Putamen (tissue), 1 donor: ENCODE measurements around the gene LILRA2.
"Not testable (repeated sequence)": the region's sequence is repeated elsewhere in the genome, so short reads cannot be mapped to it uniquely, and the experiment has no call there.

Experiments used
- DNase-seq: peaks from one replicate; pipeline ENCODE4 v3.0.0-alpha.2; 2016; ENCODE audit warnings: low spot score

Gene LILRA2

DNA sequence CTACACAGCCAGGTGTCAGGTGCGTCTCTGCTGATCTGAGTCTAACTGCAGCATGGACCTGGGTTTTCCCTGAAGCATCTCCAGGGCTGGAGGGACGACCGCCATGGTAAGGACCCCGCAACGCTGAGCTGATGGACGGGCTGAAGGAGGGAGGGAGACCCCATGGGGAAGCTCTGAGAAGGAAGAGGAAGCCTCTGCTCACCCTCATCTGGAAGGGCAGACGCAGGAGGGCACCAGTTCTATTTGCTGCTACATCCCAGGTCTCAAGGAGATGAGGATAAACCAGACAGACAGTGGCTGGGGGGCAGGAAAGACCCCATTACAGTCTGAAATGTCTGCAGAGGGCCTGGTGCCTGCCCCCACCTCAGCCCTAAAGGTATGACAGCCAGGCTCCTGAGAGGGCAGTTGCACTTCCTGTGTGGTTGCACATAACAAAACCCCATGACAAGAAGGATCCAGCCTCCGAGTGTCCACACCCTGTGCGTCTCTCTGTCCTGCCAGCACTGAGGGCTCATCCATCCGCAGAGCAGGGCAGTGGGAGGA is at the start of gene LILRA2:
Gene LILRA2 (plus strand): TSS at position 461 of the 543 bp plus-strand sequence. CDS start 89 bp downstream, outside the sequence.
- no peak for DNase-seq

DNA sequence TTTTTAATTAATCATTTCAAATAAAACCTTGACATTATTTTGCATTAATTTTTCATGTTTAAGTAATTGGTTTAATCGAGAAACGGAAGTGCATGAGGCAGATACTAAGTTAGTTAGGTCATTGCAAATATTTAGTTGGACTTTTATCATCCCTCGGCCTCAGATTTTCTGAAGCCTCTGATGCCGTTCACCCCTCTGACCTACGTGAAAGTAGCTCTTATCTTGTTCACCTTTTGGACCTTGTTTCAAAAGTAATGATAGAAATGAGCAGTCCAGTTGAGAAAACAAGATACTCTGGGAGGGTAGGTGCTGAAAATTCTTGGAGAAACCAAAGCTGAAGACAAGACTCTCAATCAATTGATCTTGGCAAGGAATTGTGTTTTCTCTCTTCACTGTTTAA is 48.0 kb upstream of the LILRA2 start:
- DNase-seq, result no peak

DNA sequence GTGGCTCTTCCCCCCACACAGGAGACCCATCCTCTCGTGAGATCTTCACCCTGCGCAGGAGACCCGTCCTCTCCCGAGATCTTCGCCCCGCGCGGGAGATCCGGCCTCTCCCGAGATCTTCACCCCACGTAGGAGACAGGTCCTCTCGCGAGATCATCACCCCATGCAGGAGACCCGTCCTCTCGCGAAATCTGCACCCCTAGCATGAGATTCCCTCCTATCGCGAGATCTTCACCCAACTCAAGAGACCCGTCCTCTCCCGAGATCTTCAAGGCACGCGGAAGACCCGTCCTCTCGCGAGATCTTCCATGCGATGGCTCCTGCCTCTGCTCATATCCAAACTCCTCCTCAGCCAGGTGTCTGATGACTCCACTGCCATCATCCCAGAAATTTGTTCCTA is 46.6 kb upstream of the LILRA2 start:
- DNase-seq, result no peak

DNA sequence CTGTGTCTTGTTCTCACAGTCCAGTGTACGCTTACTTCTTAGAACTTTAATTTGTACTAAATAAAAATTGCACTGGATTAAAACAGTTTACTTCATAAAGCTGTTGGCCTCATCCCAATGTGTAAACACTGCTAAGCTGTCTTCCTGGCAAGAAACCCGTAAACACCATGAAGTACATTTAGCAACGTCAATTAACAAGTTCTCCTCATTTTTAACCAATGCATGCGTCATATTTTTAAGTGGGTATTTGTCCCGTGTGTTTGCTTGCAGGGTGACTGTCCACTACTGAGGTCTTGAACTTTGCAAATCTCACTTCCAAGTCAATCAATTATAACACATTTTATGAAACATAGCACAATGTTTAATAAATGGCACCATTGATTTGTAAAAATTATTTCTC is 42.7 kb upstream of the LILRA2 start:
- DNase-seq, result no peak

DNA sequence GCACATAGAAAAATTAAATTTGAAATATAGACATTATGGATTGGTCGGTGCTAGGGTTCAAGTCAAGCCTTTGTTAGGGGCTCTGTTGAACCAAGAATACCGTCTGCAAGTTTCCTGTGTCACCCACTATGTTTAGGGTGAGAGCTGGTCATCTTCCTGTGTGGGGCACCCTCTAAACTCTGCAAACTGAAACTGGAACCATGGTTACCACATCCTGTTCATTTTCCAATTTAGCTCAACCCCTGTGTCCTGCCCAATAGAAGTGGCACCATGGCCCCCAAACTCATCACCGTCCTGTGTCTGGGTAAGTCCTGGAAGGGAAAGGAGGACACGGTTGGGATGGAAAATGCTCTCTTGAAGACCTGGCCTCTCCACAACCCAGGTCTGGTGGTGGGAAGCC is 41.1 kb upstream of the LILRA2 start:
- peak; percentile 31 for DNase-seq

DNA sequence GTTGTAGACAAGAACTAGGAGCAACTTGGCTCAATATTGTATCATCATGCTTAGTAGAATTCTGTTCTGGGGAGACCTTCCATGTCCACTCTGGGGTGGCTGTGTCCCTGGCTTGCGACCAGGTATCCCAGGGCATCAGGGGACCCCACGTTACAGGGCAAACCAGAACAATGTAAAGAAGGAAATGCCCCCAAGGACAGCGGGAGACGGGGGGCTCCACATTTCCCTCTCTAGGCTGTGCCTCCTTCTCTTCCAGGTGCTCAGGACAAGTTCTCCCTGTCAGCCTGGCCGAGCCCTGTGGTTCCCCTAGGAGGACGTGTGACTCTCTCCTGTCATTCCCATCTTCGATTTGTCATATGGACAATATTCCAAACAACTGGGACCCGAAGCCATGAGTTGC is 40.1 kb upstream of the LILRA2 start:
- no peak for DNase-seq

DNA sequence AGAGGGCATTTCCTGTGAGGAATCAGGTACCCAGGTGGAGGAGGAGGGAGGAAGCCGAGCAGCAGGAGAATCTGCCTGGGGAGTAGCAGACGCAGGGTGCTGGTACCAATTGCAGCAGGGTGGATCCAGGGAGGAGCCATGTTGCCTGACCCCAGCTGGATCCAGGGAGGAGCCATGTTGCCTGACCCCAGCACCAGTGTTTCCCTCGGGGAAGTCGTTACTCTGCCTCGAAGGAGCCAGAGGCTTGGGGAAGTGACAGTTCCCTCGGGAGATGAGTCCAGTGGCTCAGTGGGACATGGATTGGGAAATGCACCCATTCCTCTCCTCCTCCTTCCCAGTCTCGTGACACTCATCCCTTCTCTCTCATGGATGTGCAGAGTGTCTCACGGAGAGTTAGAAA is 39.4 kb upstream of the LILRA2 start:
- no peak for DNase-seq

DNA sequence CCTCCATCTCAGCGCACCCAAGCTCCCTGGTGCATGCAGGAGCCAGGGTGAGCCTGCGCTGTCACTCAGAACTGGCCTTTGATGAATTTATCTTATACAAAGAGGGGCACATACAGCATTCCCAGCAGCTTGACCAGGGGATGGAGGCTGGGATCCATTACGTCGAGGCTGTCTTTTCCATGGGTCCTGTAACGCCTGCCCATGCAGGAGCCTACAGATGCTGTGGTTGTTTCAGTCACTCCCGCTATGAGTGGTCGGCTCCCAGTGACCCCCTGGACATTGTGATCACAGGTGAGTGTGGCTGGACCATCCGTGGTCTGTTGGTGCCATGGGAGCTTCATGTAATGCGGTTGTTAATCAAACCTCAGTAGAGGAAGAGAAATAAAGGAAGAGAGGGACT is 38.0 kb upstream of the LILRA2 start:
- no peak for DNase-seq

DNA sequence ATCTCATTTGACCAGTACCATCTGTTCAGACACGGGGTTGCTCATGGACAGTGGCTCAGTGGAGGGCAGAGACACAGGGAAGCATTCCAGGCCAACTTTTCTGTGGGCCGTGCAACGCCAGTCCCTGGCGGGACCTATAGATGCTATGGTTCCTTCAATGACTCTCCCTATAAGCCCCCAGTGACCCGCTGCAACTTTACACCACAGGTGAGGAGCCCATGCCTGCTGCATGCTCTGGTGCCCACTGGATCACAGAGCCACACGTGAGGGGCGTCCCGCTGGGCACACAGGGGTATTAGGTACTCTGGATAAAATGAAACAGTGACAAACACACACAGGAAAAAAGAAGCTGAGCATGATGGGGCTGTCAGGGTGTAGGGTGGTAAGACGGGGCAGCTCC is 36.6 kb upstream of the LILRA2 start:
- no peak for DNase-seq

DNA sequence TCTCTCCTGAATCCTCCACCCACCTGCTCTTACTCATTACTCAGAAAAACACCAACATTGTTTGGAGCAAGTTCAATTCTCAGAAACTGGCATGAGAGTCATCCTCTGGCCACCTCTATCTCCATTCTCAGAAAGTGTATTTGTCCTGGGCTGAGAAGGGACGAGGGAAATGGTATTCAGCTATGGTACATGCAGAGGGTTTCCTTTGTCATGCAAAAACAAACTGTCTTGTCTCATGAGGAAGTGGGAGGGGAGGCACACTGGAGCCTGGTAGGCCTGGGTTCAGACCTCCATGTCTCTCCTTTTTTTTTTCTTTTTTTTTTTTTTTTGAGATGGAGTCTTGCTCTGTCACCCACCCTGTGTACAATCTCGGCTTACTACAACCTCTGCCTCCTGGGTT is 31.9 kb upstream of the LILRA2 start:
- DNase-seq, result no peak

DNA sequence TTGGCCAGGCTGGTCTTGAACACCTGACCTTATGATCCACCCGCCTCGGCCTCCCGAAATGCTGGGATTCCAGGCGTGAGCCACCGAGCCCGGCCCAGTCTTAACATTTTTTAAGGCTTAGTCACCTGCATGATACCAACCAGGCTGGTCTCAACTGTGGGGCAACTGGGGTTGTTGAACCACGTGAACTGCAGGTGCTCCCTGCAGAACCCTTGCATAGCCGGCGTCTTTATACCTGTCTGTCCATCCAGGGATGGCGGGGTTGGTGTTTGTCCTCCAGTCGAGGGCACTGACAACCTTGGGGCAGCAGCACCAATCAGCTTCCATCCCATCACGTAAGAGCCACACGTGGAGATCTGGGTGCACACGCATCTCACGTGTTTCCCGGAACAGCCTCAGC is 24.8 kb upstream of the LILRA2 start:
- no peak for DNase-seq

DNA sequence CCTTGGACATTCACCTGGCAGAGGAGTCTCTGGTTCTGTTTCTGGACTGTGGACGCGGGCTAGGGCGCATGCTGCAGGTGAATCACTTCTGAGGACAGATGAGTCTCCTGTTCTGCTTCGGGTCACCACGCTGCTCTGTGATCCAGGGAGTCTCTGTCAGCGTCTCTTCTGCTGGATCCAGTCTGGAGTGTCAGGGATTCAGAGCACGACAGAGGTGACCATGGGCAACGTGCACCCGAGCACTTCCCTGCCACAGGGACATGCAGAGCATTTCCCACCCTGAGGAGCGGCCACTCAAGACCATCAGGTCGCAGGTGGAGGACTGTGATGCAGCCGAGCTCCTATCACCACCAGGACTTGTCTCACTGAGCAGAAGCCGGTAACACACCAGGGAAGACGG is 24.4 kb upstream of the LILRA2 start:
- DNase-seq, result no peak

DNA sequence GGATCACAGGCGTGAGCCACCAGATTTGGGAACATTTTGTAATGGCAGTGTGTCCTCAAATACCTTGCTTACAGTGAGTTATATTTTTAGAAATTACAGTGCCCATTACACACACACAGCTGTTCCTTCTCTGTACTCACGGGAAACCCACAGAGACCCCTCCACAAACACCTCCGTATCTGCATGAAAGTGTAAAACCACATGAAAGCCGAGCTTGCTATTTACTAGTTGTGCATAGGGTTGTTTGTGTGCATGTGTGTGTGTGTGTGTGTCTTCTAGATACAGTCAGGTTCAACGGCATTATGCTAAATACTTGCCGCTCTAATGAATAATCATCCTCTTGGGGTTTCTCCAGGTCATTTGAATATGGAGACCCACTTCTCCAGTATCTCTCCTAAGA is 22.3 kb upstream of the LILRA2 start:
- DNase-seq, result no peak

DNA sequence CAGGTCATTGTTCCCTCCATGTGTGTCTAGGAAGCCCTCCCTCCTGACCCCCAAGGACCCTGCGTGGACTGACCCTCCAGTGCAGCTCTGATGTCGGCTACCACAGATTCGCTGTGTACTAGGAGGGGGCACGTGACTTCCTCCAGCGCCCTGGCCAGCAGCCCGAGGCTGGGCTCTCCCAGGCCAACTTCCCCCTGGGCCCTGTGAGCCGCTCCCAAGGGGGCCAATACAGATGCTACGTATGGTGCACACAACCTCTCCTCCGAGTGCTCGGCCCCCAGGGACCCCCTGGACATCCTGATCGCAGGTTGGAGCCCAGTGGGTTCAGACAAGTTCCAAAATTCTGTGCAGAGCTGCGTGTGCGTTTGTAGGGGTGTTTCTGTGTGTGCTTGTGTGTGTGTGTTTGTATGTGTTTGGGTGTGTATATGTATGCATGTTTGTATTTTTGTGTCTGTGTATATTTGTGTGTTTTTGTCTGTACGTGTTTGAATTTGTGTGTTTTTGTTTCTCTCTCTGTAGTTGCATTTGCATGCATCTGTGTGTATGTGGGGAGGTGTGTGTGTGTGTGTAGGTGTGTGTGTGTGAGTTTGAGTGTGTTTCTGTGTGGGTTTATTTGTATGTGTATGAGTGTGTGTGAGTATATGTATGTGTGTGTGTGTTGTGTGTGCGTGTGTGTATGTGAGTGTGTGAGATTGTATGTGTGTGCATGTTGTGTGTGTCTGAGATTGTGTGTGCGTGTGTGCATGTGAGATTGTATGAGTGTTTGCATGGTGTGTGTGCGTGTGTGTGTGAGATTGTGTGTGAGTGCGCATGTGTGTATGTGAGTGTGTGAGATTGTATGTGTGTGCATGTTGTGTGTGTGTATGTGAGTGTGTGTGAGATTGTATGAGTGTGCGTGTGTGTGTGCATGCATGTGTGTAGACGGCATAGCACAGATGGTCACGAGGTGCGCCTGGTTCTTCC is 21.4 kb upstream of the LILRA2 start:
- no peak for DNase-seq

DNA sequence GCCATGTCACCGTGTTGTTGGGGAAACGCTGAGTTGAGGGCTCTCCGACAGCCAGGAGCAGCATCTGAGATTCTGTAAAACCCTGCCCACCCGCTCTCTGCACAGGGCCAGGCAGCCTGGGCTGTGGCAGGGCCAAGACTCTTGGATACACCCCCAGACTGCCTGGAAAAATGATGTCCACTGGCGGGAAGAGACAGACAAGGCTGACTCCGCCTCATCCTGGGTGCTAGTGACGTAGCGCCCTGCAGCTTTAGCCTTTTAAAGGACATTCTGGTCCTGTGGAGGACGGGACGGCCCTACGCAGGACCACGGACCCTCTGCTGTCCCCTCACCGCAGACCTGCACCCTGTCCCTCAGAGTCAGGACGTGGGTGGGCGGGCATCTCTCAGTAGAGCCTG is 20.7 kb upstream of the LILRA2 start:
- no peak for DNase-seq

DNA sequence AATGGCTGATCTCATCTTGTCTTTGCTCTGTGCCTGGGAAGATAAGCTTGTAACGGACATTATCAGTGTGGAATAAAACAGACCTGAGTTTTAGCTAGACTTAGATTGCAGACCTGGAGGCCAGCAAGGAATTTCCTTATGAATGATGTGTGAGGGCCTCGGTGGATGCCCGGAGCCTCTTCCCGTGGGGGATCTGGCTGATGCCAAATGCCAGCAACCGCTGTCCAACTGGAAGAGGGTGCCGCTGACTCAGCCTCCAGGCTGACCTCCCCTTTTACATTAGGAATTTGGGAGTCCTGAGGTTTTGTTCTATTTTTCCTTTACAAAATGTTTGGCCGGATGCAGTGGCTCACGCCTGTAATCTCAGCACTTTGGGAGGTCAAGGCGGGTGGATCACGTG is 19.6 kb upstream of the LILRA2 start:
- DNase-seq, result no peak

DNA sequence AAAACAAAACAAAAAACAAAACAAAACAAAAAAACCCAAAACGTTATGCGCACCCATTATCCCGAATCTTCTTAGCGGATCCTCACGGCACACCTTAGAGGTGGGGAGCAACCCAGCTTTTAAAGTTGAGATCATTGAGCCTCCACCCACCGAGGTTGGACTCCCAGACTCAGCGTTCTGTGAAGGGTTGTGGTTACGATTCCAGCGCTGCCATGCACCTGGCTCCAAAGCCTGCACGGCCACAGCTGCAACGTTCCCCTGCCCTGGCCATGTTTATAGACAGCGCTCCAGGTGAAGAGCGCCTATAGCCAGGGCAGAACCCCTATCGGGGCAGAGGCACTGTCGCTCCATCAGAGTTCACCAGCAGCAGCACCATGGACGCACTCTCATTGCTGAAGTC is 18.7 kb upstream of the LILRA2 start:
- no peak for DNase-seq

DNA sequence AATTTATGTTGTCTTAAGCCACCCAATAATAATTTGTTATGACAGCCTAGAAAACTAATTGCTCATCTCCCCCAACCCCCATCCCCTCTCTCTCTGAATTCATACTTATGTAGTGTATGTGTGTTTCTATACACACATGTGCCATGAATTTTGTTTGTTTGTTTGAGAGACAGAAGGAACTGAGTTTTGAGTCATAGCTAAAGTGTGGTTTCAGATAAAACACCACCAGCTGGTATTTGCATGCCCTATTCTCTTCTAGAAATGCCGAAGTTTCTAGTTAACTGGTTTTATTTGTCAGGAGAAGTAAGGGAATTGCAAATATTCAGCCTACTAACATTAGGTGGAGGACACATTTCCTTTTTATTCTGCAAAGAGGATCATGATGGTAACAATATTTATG is 17.4 kb upstream of the LILRA2 start:
- no peak for DNase-seq

DNA sequence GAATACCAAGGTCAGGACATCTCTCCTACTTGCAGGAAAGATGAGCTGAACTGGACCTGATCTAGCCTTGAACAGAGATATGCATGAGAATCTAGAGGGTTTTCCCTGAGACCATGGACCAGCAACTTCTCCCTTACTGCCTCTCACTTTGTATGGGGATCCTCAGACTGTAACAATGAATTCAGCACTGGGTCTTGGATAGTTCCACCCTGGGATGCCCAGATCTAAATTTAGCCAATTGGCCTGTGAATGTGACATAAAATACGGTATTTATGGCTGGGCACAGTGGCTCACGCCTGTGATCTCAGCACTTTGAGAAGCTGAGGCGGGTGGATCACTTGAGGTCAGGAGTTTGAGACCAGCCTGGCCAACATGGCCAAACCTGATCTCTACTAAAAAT is 15.3 kb upstream of the LILRA2 start:
- no peak for DNase-seq

DNA sequence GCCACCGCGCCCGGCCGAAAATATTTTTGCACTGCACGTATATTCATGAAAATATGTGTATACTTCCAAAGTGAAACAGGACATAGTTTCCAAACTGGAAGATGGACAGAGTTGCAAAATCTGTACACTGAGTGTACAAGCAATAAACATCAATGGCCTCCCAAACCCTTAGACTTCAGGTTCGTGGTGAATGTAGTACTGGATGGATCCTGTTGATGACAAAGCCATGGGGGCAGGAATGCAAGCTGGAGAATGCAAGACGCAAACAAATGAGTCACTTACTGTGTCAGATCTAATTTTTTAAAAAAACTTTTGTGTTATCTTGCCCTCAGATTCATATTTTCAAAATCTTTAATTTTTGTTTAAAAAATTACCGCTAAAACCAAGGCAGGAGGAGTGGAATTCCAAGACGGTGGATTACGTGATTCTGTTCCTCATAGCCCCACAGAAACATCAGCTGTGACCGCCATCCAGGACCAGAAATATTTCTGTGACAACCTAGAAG is 12.7 kb upstream of the LILRA2 start:
- DNase-seq, result no peak

DNA sequence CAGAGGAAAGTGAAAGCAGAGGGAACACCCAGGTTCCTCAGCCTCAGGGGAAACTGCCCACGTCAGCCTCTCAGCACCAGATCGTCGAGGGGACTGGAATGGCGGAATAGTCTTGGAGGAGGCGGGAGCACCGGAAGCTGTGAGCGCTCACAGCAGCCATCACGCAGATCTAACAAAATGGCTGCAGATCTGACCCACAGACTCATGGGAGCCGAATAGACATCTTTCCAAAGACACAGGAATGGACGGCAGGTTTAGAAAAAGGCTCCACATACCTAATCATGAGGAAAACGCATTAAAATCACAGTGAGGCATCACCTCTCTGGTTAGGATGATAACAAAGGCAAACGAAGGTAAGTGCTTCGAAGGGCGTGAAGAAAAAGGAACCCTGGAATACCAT is 11.8 kb upstream of the LILRA2 start:
- DNase-seq, result no peak

DNA sequence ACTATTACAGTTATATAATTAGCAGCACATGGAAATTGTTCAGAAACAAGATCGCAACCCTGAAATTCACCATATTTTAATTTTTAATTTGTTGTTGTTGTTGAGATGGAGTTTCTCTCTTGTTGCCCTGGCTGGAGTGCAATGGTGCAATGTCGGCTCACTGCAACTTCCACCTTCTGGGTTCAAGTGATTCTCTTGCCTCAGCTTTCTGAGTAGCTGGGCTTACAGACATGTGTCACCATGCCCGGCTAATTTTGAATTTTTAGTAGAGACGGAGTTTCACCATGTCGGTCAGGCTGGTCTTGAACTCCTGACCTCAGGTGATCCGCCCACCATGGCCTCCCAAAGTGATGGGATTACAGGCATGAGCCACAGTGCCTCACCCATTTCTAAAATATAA is 10.4 kb upstream of the LILRA2 start:
- DNase-seq, result not testable (repeated sequence)

DNA sequence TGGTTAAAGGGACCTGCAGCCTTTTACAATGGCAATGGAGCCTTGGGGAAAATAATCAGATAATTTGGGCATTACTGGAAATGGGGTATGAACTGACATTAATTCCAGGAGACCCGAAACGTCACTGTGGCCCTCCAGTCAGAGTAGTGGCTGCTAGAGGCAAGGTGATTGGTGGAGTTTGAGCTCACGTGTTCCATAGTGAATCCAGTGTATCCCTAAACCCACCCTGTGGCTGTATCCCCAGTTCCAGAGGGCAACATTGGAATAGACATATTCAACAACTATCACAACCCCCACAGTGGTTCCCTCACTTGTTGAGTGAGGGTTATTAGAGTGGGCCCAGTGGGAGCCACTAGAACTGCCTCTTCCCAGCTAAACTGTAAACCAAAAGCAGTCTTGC is 3.3 kb upstream of the LILRA2 start:
- no peak for DNase-seq
